Hematopoietic multipotent progenitor cell treated with erythropoietin and hydrocortisone succinate and interleukin-3 and kit ligand, for 8 days (in vitro differentiated cells): ENCODE data around the gene FKBP11.
A peak's percentile ranks its signal among the peaks of the same experiment; 100 is the strongest.

Experiments used
- DNase-seq: peaks from one replicate; pipeline ENCODE4 v3.0.0-alpha.2; 2015

FKBP11 gene

DNA sequence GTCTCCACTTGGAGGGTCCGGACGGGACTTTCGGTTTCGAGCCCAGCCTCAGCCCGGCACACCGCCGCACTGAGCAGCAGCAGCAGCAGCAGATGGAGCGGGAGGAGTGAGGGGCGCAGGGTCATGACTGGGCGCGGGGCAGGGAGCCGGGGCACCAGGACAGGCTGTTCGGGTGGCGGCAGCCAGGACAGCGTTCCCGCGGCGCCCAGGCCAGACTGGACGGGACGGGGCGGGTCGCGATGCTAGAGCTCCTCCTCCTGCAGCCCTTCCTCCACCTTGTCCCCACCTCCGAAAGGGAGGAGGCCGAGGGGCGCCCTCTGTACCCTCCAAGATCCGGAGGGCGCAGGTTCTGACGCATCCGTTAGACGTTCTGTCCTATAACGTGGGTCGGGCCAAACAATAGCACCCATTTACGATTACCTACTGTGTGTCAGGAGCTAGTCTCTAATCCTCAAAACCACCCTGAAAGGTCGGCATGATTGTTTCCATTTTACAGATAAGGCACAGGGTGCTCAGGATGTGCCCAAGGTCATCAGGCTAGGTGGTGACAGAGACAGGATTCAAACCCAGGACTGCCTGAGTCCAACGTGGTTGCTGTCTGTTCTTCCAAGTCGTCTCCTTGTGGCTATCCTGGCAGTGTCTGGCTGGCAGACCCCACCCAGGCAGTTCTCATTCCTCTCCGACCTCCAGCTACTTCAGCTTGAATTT lies at the start of gene FKBP11:
TSS of gene FKBP11 (minus strand) at position 189 of the 708 bp plus-strand sequence. CDS start at position 125, 64 bp downstream.
- peak; percentile 42 for DNase-seq

DNA sequence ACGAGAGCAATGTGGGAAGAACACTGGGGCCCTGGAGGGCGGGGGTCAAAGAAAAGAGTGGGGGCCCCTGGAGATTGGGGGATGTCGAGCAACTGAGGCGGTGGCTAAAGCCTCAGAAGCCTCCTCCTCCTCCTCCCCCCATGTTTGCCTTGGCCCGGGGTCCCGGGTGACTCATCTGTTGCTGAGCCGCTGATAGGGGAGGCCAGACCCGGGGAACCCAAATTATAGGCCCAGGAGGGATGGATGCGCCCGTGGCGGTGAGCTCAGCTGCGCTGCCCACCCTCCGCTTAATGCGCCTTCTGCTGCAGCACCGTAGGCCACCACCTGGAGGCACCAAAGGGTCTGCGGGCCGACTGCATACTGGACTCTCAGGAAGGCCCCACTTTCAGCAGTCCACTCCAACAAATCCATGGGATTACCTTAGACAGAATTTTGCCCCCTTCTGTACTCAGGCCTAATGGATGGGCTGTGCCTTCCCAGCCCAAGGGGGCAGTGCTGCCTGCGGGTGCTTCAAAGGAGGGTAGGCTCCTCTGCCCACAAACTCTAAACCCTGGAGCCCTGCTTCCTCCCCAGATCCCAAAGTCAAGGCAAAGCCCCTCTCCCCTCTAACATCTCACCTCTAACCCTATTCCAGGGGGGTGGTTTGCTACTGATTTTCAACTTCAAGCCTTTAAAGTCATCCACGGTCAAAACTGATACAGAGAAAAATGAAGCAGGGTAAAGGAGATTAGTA lies 48.8 kb upstream of the FKBP11 start:
- no peak for DNase-seq

DNA sequence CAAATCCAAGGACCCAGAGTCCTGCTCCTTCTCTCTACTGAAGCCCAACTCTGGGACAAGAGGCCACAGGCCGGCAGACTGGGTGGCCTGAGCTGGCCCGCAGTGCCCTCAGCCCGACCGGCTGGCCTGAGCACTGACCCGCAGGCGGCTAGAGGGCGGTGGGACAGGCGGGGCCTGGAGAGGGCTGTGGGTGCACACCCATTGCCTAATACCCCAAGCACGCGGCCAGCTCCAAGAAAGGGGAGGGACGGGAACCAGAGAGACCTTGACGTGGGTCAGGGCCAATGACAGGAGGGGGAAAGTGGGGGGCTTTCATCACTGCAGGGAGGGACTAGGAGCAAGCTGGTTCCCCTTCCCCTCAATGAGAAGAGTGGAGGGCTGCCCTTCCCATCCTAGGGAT lies 48.2 kb upstream of the FKBP11 start:
- no peak for DNase-seq

DNA sequence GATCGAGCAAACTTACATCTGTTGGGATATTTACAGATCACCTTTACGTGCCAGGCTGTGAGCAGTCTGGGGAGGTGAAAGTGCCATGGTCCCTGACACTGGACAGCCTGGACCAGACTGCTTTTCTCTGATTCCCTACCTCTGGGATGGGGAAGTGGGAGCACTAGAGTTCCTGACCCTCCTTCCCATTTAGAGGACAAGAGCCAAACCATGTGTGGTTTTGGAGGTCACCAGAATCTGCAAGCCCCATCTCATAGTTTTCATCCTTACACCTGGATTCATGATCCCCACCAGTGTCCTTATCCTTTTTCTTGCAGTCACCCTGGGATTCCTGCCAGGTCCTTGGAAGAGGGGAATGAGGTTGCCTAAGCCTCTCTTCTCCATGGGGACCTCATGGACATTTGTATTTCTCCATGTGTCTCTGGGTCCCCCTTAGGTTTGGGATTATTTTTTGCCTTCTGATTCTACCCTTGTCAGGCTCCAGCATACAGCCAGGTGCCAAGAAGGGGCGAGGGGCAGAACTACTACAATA lies 47.7 kb upstream of the FKBP11 start:
- DNase-seq, result no peak

GRCh38 chr12:48972213-48972951 lies 47.1 kb upstream of the FKBP11 start:
- DNase-seq, result no peak

DNA sequence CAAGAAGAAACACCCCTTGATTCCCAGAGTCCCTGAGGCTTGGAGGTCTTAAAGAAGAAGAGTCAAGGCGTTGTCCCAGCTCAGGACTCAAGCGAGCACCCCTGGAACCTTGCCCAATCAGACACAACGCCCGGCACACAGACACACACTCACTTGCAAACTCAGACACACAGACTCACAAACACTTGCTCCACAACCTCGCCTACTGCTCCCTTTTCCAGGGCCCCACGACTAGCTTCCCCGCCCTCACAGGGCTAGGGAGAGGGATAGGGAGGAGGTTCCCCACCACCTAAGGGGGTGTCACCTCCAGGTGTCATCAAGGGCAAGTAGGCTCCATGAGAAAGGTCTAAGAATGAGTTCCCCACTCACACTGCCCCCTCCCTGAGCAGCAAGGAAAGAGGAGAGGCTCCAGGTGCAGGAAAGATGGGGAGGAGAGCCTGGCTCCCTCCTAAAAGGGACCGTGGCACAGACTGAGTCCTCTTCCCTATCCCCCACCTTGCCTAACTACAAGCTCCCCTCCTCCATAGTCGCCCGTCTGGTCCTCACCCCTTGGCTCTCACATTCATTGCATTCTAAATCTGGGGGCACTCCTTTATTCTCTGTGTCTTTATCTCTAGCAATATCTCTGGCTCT lies 45.5 kb upstream of the FKBP11 start:
- DNase-seq, result no peak

- DNase-seq, result no peak
These were observed 44.8 kb upstream of the FKBP11 start for GRCh38 chr12:48969833-48970701.

DNA sequence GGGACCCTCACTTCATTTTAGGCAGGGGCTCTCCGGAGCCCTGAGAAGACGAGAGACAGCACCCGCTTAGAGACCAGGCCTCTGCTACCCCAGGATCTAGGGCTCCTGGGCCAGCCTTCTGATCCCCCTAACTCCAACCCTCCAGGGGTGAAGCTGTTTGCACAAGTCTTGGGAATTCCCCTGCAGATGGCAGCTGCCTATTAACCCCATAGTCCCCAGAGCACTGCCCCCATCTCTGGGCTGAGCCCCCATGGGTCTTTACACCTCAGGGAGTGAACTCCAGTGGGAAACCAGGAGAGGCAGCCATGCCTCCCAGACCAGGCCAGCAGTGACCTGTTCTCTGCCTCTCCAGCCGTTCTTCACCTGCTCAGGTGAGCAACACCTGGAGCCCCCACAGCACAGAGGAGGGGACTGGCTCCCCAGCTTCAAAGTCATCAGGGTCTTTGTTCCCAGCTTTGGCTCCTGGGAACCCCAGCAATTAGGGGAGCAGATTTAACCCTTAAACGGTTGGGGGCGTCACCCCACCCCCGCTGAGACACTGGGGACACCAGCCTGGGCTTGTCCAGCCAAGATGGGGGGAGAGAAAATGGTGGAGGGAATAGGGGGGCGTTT lies 44.0 kb upstream of the FKBP11 start:
- DNase-seq, result no peak

DNA sequence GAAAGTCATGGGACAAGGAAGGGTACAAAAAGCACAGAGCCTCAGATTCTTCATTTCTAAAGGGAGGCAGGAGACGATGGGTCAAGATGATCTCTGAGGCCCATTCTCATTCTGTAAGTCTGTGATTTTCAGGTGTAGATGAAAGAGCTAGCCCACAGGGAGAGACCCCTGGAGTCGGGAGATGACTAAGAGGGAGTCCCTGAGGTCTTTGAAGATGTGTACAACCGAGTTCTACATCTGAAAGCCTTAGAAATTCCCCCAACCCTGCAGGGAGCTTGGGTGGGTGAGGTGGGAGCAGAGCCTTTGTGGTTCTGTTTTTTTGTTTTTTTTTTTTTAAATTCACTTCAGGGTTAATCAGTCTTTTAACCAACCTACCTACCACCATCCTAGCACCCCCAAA lies 43.2 kb upstream of the FKBP11 start:
- no peak for DNase-seq

- DNase-seq, result no peak
These were observed 42.7 kb upstream of the FKBP11 start for GRCh38 chr12:48967991-48968390.

- no peak for DNase-seq
These were observed 41.0 kb upstream of the FKBP11 start for GRCh38 chr12:48966177-48966895.

DNA sequence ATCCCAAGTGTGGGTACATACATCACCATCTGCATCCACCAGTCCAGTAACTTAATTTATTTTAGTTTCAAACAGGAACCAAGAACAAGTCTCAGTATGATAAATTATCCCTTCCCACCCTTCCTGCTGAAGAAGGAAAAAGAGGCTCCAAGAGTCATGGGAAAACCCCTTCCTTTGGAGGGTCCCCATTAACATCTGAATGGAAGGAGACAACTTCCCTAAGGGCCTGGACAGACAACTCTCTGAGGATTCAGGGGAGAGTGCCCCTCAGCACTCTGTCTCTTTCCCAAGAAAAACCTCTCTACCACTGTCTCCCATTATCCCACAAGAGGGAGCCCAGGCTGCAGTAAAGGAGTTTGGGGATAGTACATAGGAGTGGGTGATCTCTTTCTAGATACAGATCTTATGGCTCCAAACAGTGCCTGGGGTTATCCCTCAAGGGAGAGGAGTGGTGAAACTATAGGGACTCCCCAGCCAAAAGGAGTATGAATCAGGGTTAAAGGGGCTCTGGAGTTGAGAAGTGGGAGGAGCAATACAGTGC lies 40.1 kb upstream of the FKBP11 start:
- DNase-seq, result no peak

DNA sequence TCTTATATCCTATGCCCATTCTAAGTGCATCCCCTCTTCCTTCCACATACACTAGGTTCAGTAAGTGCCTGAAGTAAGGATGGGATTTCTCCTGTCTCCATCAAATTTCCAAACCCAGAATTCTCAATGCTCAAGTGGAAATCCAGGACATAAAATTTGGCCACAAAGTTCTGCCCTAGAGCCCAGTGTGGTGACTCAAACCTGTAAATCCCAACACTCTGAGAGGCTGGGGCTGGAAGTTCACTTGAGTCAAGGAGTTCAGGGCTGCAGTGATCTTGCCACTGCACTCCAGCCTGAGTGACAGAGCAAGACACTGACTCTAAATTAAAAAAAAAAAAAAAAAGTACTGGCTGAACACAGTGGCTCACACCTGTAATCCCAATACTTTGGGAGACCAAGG lies 36.5 kb upstream of the FKBP11 start:
- no peak for DNase-seq

- DNase-seq, result no peak
These were observed 36.0 kb upstream of the FKBP11 start for GRCh38 chr12:48961331-48961730.

DNA sequence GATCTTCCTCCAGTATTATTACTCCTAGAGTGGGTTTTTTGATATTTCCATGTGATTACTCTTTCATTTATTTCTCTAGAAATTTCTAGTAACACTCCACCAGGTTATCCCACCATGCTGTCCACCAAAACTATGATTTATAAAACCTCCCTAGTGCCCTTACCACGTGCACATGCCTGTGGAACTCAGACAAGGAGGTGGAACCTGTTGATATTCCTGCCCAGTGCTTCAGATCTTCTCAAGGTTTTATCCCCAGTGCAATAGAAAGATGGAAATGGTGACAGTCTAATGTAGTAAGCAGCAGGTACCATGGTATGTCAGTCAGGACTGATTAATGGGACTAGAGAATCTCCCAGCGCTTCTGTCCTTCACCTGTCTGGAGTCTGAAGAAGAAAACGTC lies 35.5 kb upstream of the FKBP11 start:
- no peak for DNase-seq

- no peak for DNase-seq
These were observed 32.7 kb upstream of the FKBP11 start for GRCh38 chr12:48958049-48958388.

DNA sequence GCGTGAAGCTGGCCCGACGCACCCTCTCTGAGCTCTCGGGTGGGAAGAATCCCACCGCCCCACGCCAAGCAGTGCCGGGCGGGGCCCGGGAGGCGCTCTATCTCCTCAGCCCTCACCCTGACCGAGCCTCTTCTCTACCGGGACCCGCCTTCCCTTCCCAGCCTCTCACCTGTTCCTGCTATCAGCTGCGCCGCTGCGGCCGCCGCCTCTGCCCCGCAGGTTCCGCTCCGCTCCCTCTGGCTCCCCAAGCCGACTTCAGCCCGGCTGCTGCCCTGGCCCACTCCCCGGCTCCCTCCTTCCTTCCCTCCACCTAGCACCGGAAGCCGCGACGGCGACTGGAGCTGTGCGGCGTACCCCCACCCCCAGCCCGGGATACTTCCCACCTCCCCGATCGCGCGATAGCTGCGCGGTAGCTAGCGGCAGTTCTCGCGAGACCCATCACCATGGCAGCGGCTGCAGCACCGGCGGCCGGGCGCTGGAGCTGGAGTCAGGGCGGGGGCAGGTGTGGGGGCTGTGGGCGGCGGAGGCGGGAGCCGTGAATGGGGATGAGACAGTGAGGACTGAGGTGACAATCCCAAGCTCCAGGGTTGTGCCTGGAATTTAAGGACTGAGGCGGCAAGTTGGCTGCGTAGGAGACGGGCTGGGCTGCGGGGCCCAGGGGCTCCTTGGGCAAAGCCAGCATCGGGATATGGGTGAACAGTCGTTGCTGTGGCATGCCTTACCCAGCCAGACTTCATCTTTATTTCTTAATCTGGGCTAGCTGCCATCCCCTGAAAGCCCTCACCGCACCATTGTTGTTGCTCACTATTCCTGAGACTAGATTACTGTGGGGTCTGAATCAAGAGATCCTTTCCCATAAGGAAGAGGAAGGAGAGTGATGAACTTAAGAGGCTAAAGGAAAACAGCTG lies 32.1 kb upstream of the FKBP11 start, which contains the start of gene ARF3:
TSS of gene ARF3 (minus strand) at position 347 of the 908 bp plus-strand sequence. CDS start 16,392 bp downstream, outside the sequence.
- peak; percentile 87 for DNase-seq

DNA sequence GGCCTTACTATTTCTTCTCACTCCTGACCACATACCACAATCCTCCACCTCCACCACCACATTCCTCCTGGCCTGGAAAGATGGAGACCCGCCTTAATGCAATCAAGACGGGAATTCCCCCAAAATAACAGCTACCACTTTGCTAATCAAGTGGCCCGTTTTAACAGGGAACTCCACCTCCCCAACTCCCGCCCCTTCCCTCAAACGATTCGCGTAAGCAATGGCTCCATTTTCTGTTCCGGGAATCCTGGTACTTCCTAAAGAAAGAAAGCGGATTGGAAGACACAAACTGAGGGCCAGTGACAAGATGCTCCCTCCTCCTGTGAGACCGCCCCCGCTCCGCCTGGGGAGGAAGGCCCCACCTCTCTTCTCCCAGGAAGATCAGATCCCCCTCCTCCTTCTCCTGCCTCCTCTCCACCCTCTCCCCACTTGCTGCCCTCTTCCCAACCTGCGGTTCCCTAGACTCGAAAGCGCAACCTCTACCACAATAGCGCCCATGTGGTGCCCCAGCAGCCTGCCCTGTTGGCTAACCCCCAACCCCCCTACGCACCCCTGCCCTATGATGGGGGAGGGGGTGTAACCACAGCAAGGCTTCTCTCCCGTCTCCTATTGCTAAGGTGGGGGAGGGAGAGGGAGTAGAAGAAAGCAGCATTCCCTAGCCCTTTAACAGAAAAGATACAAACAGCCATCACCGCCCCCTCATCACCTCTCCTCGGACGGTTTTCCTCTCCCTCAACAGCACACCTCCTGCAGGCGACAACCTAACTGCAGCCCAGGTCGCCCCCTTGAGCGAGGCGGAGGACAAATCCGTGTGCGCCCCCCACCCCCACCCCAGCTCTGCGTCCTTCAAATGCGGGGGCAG lies 31.2 kb upstream of the FKBP11 start:
- DNase-seq, result peak; percentile 89
